Mesenchymal stem cell (in vitro differentiated cells and primary cell): ENCODE data around the gene PAQR9.

ENCODE experiments used
- DNase-seq: peaks from one replicate; pipeline ENCODE4 v3.0.0-alpha.2; 2013
- H2AFZ ChIP-seq: one replicate; pipeline ENCODE4 v1.6.1; 2013; ENCODE audit warnings: low read depth, mild to moderate bottlenecking, control low read depth, inconsistent platforms, low read length, moderate library complexity
- H2AK5ac ChIP-seq: 2 replicates; pipeline ENCODE4 v1.6.1; 2013; ENCODE audit warnings: low read length, moderate library complexity, mild to moderate bottlenecking, inconsistent platforms; ENCODE audit not compliant: severe bottlenecking
- H2BK120ac ChIP-seq: one replicate; pipeline ENCODE4 v1.6.1; 2013; ENCODE audit warnings: low read depth, mild to moderate bottlenecking, inconsistent platforms, low read length, moderate library complexity
- H2BK12ac ChIP-seq, 2 experiments: one replicate each; pipeline ENCODE4 v1.6.1; 2013; ENCODE audit warnings: inconsistent platforms in 2 of 2, low read length in 2 of 2, mild to moderate bottlenecking in 2 of 2, moderate library complexity in 2 of 2, control low read depth in 1 of 2
- H2BK15ac ChIP-seq: one replicate; pipeline ENCODE4 v1.6.1; 2013; ENCODE audit warnings: mild to moderate bottlenecking, low read depth, inconsistent platforms; ENCODE audit not compliant: poor library complexity, severe bottlenecking
- H2BK5ac ChIP-seq: 2 replicates; pipeline ENCODE4 v1.6.1; 2013; ENCODE audit warnings: low read depth, mild to moderate bottlenecking, low read length, control low read depth, inconsistent platforms; ENCODE audit not compliant: poor library complexity, severe bottlenecking
- H3K14ac ChIP-seq, 2 experiments: one replicate each; pipeline ENCODE4 v1.6.1; 2013; ENCODE audit warnings: inconsistent platforms in 2 of 2, low read length in 2 of 2, control low read depth in 1 of 2, mild to moderate bottlenecking in 1 of 2, moderate library complexity in 1 of 2
- H3K18ac ChIP-seq, 2 experiments: one replicate each; pipeline ENCODE4 v1.6.1; 2013; ENCODE audit warnings: inconsistent platforms in 2 of 2, low read length in 2 of 2, control low read depth in 1 of 2, low read depth in 1 of 2, mild to moderate bottlenecking in 1 of 2
- H3K23ac ChIP-seq, 2 experiments: one replicate each; pipeline ENCODE4 v1.6.1; 2013; ENCODE audit warnings: inconsistent platforms in 2 of 2, low read length in 2 of 2, mild to moderate bottlenecking in 2 of 2, moderate library complexity in 2 of 2, control low read depth in 1 of 2
- H3K27ac ChIP-seq: 2 replicates; pipeline ENCODE4 v1.5.1; 2013; ENCODE audit warnings: mild to moderate bottlenecking, moderate library complexity, low read length, control low read depth, inconsistent platforms; ENCODE audit not compliant: poor library complexity, severe bottlenecking
- H3K27me3 ChIP-seq, 2 experiments: 2 replicates each; pipeline versions ENCODE4 v1.6.1 to v1.7.0; 2013; ENCODE audit warnings: low read length in 2 of 2, mild to moderate bottlenecking in 2 of 2, moderate library complexity in 2 of 2, control low read depth in 1 of 2, inconsistent platforms in 1 of 2; ENCODE audit not compliant: control insufficient read depth in 1 of 2, insufficient read depth in 1 of 2
- H3K36me3 ChIP-seq, 2 experiments: 2 replicates each; pipeline versions ENCODE4 v1.6.1 to v1.7.0; 2013; ENCODE audit warnings: low read length in 2 of 2, control low read depth in 1 of 2, inconsistent platforms in 1 of 2, low read depth in 1 of 2, mild to moderate bottlenecking in 1 of 2; ENCODE audit not compliant: insufficient read depth in 2 of 2, control insufficient read depth in 1 of 2
- H3K4ac ChIP-seq, 2 experiments: one replicate each; pipeline ENCODE4 v1.6.1; 2013; ENCODE audit warnings: inconsistent platforms in 2 of 2, low read length in 2 of 2, mild to moderate bottlenecking in 2 of 2, moderate library complexity in 2 of 2, control low read depth in 1 of 2, low read depth in 1 of 2
- H3K4me1 ChIP-seq: 2 replicates; pipeline ENCODE4 v1.6.1; 2013; ENCODE audit warnings: low read depth, low read length, control low read depth; ENCODE audit not compliant: control insufficient read depth, insufficient read depth
- H3K4me2 ChIP-seq: 2 replicates; pipeline ENCODE4 v1.6.1; 2013; ENCODE audit warnings: low read length, mild to moderate bottlenecking, inconsistent platforms; ENCODE audit not compliant: poor library complexity, severe bottlenecking
- H3K4me3 ChIP-seq, 2 experiments: 2 replicates each; pipeline versions ENCODE4 v1.5.1 to v1.7.0; 2013; ENCODE audit warnings: low read length in 2 of 2, mild to moderate bottlenecking in 2 of 2, control low read depth in 1 of 2, low read depth in 1 of 2; ENCODE audit not compliant: insufficient read depth in 1 of 2
- H3K79me1 ChIP-seq: replicated peaks from 2 replicates; pipeline ENCODE4 v1.6.1; 2013; ENCODE audit warnings: mild to moderate bottlenecking, control low read depth, low read length, inconsistent platforms; ENCODE audit not compliant: poor library complexity, severe bottlenecking
- H3K9ac ChIP-seq: 2 replicates; pipeline ENCODE4 v1.7.0; 2013; ENCODE audit warnings: mild to moderate bottlenecking, low read length, moderate library complexity
- H3K9me3 ChIP-seq: 2 replicates; pipeline ENCODE4 v1.7.0; 2013; ENCODE audit warnings: mild to moderate bottlenecking, low read length; ENCODE audit not compliant: control insufficient read depth
- H4K8ac ChIP-seq: one replicate; pipeline ENCODE4 v1.6.1; 2013; ENCODE audit warnings: inconsistent platforms, mild to moderate bottlenecking, low read length, moderate library complexity
- H4K91ac ChIP-seq: one replicate; pipeline ENCODE4 v1.6.1; 2013; ENCODE audit warnings: mild to moderate bottlenecking, low read length, inconsistent platforms
- WGBS: methylation state at CpG from one replicate; pipeline ENCODE4 v1.1.7; 2013; ENCODE audit warnings: mixed read lengths; 5-methylcytosine and 5-hydroxymethylcytosine counted together

PAQR9 gene

GRCh38 chr3:143000528-143000927, 37.1 kb upstream of the PAQR9 start:
- peak overlapping the region; percentile 97 for H3K9ac ChIP-seq
- peak overlapping the region; percentile 21 for H2BK120ac ChIP-seq
- no peak overlapping the region for H4K91ac ChIP-seq
- peak; percentile 48 for DNase-seq
- H3K27me3 ChIP-seq = no peaks in the 10 kb centered on the region
- H3K4me1 ChIP-seq = peaks cover 8% of the 10 kb centered on the region
- H3K18ac ChIP-seq = peak overlapping the region in 1 of 2 experiments; percentile 5
- H3K9me3 ChIP-seq = no peaks in the 10 kb centered on the region
- peaks cover 2% of the 10 kb centered on the region for H3K79me1 ChIP-seq
- no peak overlapping the region for H2BK5ac ChIP-seq
- no peak overlapping the region for H2BK12ac ChIP-seq
- H3K4me2 ChIP-seq = peak overlapping the region; percentile 54
- no peak overlapping the region for H3K23ac ChIP-seq
- peak overlapping the region; percentile 4 for H4K8ac ChIP-seq
- peak overlapping the region; percentile 99 for H3K27ac ChIP-seq
- no peak overlapping the region for H2AFZ ChIP-seq
- WGBS = 24% methylated on average over 8 of the region's 10 CpGs
- H3K4me3 ChIP-seq = peak overlapping the region; percentile 46 to 98
- no peaks in the 10 kb centered on the region for H3K36me3 ChIP-seq
- no peak overlapping the region for H3K14ac ChIP-seq
- H2BK15ac ChIP-seq = no peak overlapping the region
- no peak overlapping the region for H2AK5ac ChIP-seq
- peak overlapping the region in 1 of 2 experiments; percentile 1 for H3K4ac ChIP-seq

- no peak overlapping the region for H2BK120ac ChIP-seq
- no peak overlapping the region for H3K18ac ChIP-seq
- H4K8ac ChIP-seq = peak overlapping the region; percentile 59
- H2BK5ac ChIP-seq = no peak overlapping the region
- no peaks in the 10 kb centered on the region for H3K27me3 ChIP-seq
- H3K4me3 ChIP-seq = peak overlapping the region in 1 of 2 experiments; percentile 98
- H3K4me1 ChIP-seq = peaks cover 8% of the 10 kb centered on the region
- no peak overlapping the region for H3K4ac ChIP-seq
- no peaks in the 10 kb centered on the region for H3K9me3 ChIP-seq
- peak overlapping the region; percentile 97 for H3K9ac ChIP-seq
- WGBS = 54% methylated on average over 4 of the region's 4 CpGs
- no peak overlapping the region for H2BK12ac ChIP-seq
- H3K27ac ChIP-seq = peak overlapping the region; percentile 99
- H3K23ac ChIP-seq = no peak overlapping the region
- peak overlapping the region; percentile 76 for H2AK5ac ChIP-seq
- no peak overlapping the region for H4K91ac ChIP-seq
- H3K4me2 ChIP-seq = peak overlapping the region; percentile 18
- H3K79me1 ChIP-seq = peaks cover 2% of the 10 kb centered on the region
- H2AFZ ChIP-seq = no peak overlapping the region
- peak; percentile 22 for DNase-seq
- H3K14ac ChIP-seq = no peak overlapping the region
- no peak overlapping the region for H2BK15ac ChIP-seq
- H3K36me3 ChIP-seq = no peaks in the 10 kb centered on the region
These were observed 36.4 kb upstream of the PAQR9 start for GRCh38 chr3:142999881-143000280.

- Histone ChIP-seq H4K8ac (no peak overlapping the region), H3K4me3 (no peak overlapping the region)
- WGBS = 100% methylated on average over 2 of the region's 3 CpGs
These were observed 35.0 kb upstream of the PAQR9 start for GRCh38 chr3:142998439-142998838.

GRCh38 chr3:142997330-142997729, 33.9 kb upstream of the PAQR9 start:
- Histone ChIP-seq H3K4ac (no peak overlapping the region), H3K27ac (no peak overlapping the region), H3K4me2 (no peak overlapping the region), H3K14ac (no peak overlapping the region), H4K91ac (no peak overlapping the region), H2BK15ac (no peak overlapping the region), H3K79me1 (peaks cover 2% of the 10 kb centered on the region), H3K4me1 (peaks cover 8% of the 10 kb centered on the region), H3K9me3 (no peaks in the 10 kb centered on the region), H2BK12ac (no peak overlapping the region), H3K9ac (peak overlapping the region; percentile 56), H2BK120ac (no peak overlapping the region), H2AFZ (no peak overlapping the region), H3K36me3 (no peaks in the 10 kb centered on the region), H3K4me3 (no peak overlapping the region), H2BK5ac (no peak overlapping the region), H3K18ac (no peak overlapping the region), H2AK5ac (no peak overlapping the region), H3K23ac (no peak overlapping the region), H4K8ac (no peak overlapping the region), H3K27me3 (no peaks in the 10 kb centered on the region)
- WGBS = 0% methylated on average over 1 of the region's 2 CpGs
- DNase-seq = peak; percentile 39

More at GRCh38 chr3:142998439-142998838, 35.0 kb upstream of the PAQR9 start:
- peaks cover 8% of the 10 kb centered on the region for H3K4me1 ChIP-seq
- no peak overlapping the region for H2AK5ac ChIP-seq
- no peak overlapping the region for H3K18ac ChIP-seq
- H3K9ac ChIP-seq = peak overlapping the region; percentile 56
- peaks cover 2% of the 10 kb centered on the region for H3K79me1 ChIP-seq
- H3K14ac ChIP-seq = no peak overlapping the region
- no peak for DNase-seq
- no peaks in the 10 kb centered on the region for H3K36me3 ChIP-seq
- H2BK120ac ChIP-seq = no peak overlapping the region
- no peak overlapping the region for H3K4ac ChIP-seq
- H2BK5ac ChIP-seq = no peak overlapping the region
- no peaks in the 10 kb centered on the region for H3K27me3 ChIP-seq
- no peak overlapping the region for H2BK15ac ChIP-seq
- H2AFZ ChIP-seq = no peak overlapping the region
- no peak overlapping the region for H3K27ac ChIP-seq
- no peak overlapping the region for H3K23ac ChIP-seq
- no peak overlapping the region for H2BK12ac ChIP-seq
- H3K4me2 ChIP-seq = no peak overlapping the region
- no peak overlapping the region for H4K91ac ChIP-seq
- no peaks in the 10 kb centered on the region for H3K9me3 ChIP-seq
